ENCODE data around the gene ZBTB7C. TPM values are rescaled to one million over a fixed set of nuclear protein-coding genes. Genes with fewer than 3 reads are reported as not detected.

Gene ZBTB7C
- total and polyA plus RNA-seq, 9 of the 15 experiments (the other 6 are each of a cell fraction or from before 2014, with no cell fraction given) = not detected

DNA sequence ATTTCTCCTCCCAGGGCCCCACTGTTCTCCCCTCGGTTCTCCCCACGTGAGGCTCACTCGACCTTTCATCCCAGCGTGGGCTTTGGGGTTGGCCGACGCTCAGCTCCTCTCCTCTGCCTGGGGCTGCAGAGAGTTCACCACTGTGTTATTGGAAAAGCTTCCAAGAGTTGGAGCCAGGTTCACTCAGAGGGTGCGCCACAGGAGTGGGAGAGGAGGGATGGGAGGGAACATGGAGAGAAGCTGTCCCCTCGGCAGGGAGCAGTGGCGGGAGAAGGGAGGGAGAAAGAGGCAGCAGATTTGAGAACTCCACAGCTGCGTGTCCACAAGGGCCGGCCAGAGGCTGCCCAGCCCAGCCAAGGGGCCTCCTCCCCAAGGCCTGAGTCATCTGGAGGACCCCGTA lies 281.6 kb downstream of the ZBTB7C start (continued):
- no peak for TF ChIP-seq ZBTB9 (CRISPR knock-in tag; IDR thresholded peaks at IDR 0.05)

GRCh38 chr18:48126240-48126639 lies 282.9 kb downstream of the ZBTB7C start:
- CTCF ChIA-PET (ENCODE audit: low intra/inter-chr PET ratio) = no interaction called here
- H3K27ac ChIP-seq (ENCODE audit: extremely low read depth, low read depth, low read length) = no peak overlapping the region
- TF ChIP-seq PTTG1 (tag; IDR thresholded peaks at IDR 0.05; ENCODE audit: low read depth) = no peak
- no peak for TF ChIP-seq ZFP1 (CRISPR knock-in tag; IDR thresholded peaks at IDR 0.05)
- no peak for TF ChIP-seq TAF1 (IDR thresholded peaks at IDR 0.05; ENCODE audit: control insufficient read depth, extremely low read depth, insufficient read depth, low read length, severe bottlenecking)
- TF ChIP-seq FOXA1 (IDR thresholded peaks at IDR 0.05; ENCODE audit: borderline replicate concordance) = no peak
- no peak for TF ChIP-seq RFX1 (IDR thresholded peaks at IDR 0.05)
- TF ChIP-seq CSDE1 (IDR thresholded peaks at IDR 0.05) = no peak
- no peak for TF ChIP-seq ZNF668 (CRISPR knock-in tag; IDR thresholded peaks at IDR 0.05)
- WGBS (ENCODE audit: insufficient coverage, low coverage, missing lambda C conversion rate) = 5% methylated on average over 2 of the region's 3 CpGs
- no peak for ATAC-seq
- no peaks in the 10 kb centered on the region for H3K4me1 ChIP-seq (replicated peaks in 1 of 2; ENCODE audit: control insufficient read depth in 2 of 2, insufficient read depth in 2 of 2, low read length in 2 of 2)
- no peaks in the 10 kb centered on the region for H3K9me3 ChIP-seq (replicated peaks; ENCODE audit: control insufficient read depth, insufficient read depth, low read depth, low read length)
- peaks cover 0 to 13% of the 10 kb centered on the region in 2 experiments; a peak in 2 of 5 replicates for H3K27me3 ChIP-seq (ENCODE audit: control insufficient read depth in 2 of 2, insufficient read depth in 2 of 2, low read length in 2 of 2)
- no peak overlapping the region for H3K4me2 ChIP-seq (ENCODE audit: insufficient read depth, low read length)
- no peaks in the 10 kb centered on the region for H3K36me3 ChIP-seq (ENCODE audit: control insufficient read depth, insufficient read depth, low read length)
- POLR2A ChIA-PET = no interaction called here
- H3K9me1 ChIP-seq (ENCODE audit: control insufficient read depth, insufficient read depth, low read length) = no peaks in the 10 kb centered on the region
- no peaks in the 10 kb centered on the region for H3K79me2 ChIP-seq (ENCODE audit: control insufficient read depth, insufficient read depth, low read length)
- intact Hi-C loops (cut with micrococcal nuclease) = no loop called here
- no peak overlapping the region for H2AFZ ChIP-seq (ENCODE audit: low read depth, low read length)
- H4K20me1 ChIP-seq (replicated peaks; ENCODE audit: control insufficient read depth, insufficient read depth, low read length) = no peaks in the 10 kb centered on the region
- BruUV-seq (replicated peaks) = no TSS peak
- no peak overlapping the region for H3K9ac ChIP-seq (ENCODE audit: insufficient read depth in 1 of 2, low read depth in 2 of 2, low read length in 2 of 2)
- DNase-seq (ENCODE audit: extremely low read depth in 1 of 4, low spot score in 3 of 4) = no peak
- in situ Hi-C loops (cut with MboI) = no loop called here
- no peak overlapping the region for H3K4me3 ChIP-seq
- FAIRE-seq = no peak

All from K562 (cell line).